GM18499 (cell line): ENCODE results near the gene PLD1.
"Not testable (repeated sequence)": the region's sequence is repeated elsewhere in the genome, so short reads cannot be mapped to it uniquely, and the experiment has no call there.

ENCODE experiments used
- ATAC-seq: cut with Tn5 transposase; IDR thresholded peaks from one replicate; pipeline ENCODE4 v1.9.1; 2021; ENCODE audit warnings: moderate number of reproducible peaks; ENCODE audit not compliant: insufficient read depth, unreplicated experiment

PLD1 gene

DNA sequence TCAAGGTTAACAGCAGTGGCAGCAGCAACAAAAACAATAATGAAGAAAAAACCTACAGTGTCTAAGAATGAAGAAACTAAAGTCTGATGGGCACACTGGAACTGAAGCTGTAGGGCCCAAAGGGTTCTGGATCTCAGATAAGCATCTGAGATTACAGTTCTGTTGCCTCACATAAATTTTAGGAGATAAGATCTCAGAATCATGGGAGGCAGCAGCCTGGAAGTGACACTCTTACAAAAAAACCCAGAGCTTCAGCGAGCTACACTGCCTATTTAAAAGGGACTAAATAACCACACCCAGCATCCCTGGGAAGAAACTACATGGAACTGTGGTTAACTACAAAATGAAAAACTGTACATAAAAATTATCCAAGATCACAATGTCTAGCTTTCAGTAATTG lies 61.2 kb downstream of the PLD1 start:
- no peak for ATAC-seq

- ATAC-seq = no peak
These were observed 62.0 kb downstream of the PLD1 start for GRCh38 chr3:171748064-171748924.

DNA sequence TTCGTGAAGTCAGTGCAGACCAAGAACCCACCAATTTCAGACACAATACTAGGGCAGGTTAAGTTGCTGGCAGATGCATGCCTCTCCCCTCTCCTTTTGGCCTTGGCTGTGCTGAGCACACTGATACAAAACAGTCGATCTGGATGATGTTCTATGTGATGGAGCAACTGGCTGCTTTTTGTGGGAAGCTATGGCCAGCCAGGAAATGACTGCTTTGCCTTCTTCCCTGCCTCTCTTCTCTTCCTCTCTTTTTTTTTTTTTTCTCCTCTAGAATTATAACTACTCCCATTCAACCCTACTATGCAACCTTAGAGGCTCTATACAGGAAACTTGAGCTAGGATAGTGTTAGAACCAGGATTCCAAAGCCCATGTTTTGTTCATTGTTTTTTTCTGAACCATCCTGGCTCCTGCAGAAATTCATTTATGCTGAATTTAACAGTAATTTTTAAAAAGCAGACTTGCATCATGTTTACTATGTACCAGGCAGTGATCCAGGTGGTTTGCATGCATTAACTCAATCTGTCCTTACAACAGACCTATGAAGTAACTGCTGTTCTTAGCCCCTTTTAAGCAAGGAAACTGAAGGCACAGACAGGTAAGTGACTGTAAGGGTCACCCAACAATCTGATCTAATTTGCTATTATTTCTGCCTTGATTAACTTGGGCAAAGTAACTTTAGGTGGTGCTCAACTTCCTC lies 62.9 kb downstream of the PLD1 start:
- no peak for ATAC-seq

DNA sequence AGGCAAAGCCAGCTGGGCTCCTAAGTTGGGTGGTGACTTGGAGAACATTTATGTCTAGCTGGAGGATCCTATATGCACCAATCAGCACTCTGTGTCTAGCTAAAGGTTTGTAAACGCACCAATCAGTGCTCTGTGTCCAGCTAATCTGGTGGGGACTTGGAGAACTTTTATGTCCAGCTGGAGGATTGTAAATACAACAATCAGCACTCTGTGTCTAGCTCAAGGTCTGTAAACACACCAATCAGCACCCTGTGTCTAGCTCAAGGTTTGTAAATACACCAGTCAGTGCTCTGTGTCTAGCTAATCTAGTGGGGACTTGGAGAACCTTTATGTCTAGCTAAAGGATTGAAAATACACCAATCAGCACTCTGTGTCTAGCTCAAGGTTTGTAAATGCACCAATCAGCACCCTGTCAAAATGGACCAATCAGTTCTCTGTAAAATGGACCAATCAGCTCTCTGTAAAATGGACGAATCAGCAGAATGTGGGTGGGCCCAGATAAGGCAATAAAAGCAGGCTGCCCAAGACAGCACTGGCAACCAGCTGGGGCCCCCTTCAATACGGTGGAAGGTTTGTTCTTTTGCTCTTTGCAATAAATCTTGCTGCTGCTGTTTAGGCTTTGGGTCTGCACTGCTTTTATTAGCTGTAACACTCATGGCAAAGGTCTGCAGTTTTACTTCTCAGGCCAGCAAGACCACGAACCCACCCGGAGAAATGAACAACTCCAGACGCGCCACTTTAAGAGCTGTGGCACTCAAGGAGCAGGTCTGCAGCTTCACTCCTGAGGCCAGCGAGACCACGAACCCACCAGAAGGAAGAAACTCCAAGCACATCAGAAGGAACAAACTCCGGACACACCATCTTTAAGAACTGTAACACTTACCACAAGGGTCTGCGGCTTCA lies 63.7 kb downstream of the PLD1 start:
- not testable (repeated sequence) for ATAC-seq

DNA sequence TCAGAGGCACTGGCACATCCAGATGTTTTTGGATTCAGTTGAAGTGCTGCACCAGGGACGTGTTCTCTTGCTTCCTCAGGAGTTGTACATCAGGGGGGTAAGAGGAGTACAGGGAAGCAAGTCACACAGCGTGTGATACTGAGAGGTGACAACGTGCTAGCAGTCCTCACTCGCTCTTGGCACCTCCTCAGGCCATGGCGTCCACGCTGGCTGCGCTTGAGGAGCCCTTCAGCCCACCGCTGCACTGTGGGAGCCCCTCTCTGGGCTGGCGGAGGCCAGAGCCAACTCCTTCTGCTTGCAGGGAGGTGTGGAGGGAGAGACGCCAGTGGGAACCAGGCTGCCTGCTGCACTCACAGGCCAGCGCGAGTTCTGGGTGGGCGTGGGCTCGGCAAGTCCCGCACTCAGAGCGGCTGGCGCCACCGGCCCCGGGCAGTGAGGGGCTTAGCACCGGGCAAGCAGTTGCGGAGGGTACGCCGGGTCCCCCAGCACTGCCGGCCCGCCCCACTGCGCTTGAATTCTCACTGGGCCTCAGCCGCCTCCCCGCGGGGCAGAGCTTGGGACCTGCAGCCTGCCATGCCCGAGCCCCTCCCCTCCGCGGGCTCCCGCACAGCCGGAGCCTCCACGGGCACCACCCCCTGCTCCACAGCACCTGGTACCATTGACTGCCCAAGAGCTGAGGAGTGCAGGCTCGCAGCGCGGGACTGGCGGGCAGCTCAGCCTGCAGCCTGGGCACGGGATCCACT lies 64.5 kb downstream of the PLD1 start:
- no peak for ATAC-seq

DNA sequence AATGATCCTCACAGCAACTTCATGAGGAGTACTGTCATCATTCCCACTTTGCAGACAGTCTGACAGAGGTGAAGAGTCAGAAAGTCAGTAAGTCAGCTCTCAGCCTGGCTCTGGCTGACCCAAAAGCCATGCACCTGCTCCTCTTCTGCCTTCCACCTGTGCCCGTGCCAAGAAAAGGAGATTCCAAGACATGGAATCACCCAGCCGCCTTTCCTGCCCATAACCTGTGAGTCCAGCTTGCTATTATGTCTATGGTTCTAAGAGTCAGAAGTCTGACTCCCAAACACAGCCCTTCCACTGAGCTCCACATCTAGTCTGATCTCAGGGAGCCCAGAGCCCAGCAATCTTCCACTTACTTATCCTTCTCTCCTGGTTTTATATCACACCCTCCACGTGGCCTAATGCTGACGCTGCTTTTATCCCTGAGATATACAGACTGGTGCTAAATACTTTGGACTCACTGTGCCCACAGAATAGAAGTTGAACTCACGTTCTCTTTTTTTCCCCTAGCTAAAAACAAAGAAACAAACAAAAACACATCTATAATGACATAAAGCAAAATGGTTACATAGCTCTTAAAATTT lies 66.0 kb downstream of the PLD1 start:
- no peak for ATAC-seq

- no peak for ATAC-seq
These were observed 66.7 kb downstream of the PLD1 start for GRCh38 chr3:171743327-171744157.

DNA sequence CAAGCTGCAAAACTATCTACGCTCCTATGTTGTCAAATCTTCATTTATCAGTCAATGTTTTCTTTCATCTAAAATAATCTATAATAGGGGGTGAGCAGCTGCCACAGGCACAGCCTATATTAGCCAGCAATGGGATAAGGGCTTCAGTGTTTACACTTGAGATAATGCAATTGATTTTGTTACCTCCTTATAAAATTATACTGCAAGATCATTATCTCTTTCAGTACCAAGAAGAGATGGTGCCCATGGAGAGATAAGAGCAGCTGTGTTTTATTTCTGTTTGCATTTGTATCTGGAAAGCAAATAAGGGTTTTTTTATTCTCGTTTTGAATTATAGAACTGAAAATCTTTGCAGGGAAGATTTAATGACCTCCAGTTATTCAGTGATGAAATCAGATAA lies 68.9 kb downstream of the PLD1 start:
- no peak for ATAC-seq

- no peak for ATAC-seq
These were observed 73.7 kb downstream of the PLD1 start for GRCh38 chr3:171736556-171736955.

GRCh38 chr3:171733561-171733960 lies 76.7 kb downstream of the PLD1 start:
- no peak for ATAC-seq

GRCh38 chr3:171732756-171733155 lies 77.5 kb downstream of the PLD1 start:
- no peak for ATAC-seq

- ATAC-seq = no peak
These were observed 78.6 kb downstream of the PLD1 start for GRCh38 chr3:171731691-171732090.

GRCh38 chr3:171729452-171730334 lies 80.6 kb downstream of the PLD1 start:
- ATAC-seq = no peak

- no peak for ATAC-seq
These were observed 83.0 kb downstream of the PLD1 start for GRCh38 chr3:171727288-171727687.

- ATAC-seq = no peak
These were observed 91.6 kb downstream of the PLD1 start for GRCh38 chr3:171718493-171719185.

DNA sequence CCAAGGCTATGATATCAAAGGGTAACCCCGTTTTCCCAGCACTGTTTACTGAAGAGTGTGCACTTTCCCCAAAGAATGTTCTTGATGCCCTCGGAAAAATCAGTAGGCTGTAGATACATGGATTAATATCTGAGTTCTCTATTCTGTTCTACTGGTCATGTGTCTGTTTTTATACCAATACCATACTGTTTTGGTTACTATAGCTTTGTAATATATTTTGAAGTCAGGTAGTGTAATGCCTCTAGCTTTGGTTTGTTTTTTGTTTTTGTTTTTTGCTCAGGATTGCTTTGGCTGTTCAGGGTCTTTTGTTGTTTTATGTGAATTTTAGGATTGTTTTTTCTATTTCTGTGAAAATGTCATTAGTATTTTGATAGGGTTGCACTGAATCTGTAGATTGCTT lies 95.1 kb downstream of the PLD1 start:
- ATAC-seq = no peak

GRCh38 chr3:171712171-171712938 lies 97.9 kb downstream of the PLD1 start:
- ATAC-seq = no peak
